ENCODE measurements around the gene KCNA2. TPM values are rescaled to one million over a fixed set of nuclear protein-coding genes. Genes with fewer than 3 reads are reported as not detected.

Gene KCNA2
- under 1 TPM; 0.06 to 0.15 TPM for polyA plus RNA-seq

DNA sequence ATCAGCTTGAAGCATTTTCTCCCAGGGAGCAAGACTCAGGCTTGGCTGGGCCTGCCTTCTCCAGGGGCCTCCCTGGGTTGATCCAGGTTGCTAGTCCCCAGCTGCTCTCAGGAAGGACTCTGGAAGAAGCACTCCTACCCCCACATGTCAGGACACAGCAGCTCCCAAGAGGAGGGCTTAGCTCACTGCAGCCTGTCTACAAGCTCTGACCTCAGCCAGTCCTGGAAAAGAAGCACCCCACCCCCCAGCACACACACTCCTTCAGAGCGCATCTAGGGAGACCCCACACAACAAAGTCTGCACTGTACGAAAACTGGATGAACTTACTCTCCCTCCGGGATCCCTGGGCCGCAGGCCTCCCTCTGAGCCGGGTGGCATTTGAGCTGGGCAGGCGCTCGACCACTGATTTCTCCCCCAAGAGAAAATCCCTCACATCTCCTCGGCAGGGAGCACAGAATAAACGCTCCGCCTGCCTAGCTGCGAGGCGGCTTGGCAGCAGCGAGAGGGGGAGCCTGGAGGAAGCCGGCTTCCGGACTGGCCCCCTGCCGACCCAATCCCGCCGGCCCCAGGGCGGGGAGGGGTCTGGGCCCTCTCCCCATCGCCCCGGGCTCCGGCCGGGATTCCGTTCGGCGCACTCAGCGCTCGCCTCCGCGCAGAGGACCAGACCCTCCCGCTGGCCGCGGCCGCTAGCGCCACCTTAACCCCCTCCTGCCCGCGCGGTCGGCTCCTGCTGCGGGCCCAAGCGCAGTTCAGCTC lies at the start of gene KCNA2:
Gene KCNA2, minus strand, starts transcription at position 458 of the 756 bp plus-strand sequence. CDS start 1,576 bp downstream, outside the sequence.
- Histone ChIP-seq H3K4me1 (ENCODE audit: control insufficient read depth in 2 of 2, insufficient read depth in 2 of 2, low read length in 1 of 2) (peaks cover 0 to 11% of the 10 kb centered on the region in 2 donors), H3K4me3 (ENCODE audit: low read depth in 1 of 2, low read length in 2 of 2) (peak within 1 kb of the TSS; percentile 37 to 55), H3K9me3 (ENCODE audit: control insufficient read depth in 2 of 2, insufficient read depth in 1 of 2, low read depth in 1 of 2, low read length in 1 of 2) (peaks cover 0 to 2% of the 10 kb centered on the region in 2 donors), H3K27me3 (ENCODE audit: control insufficient read depth in 1 of 2, insufficient read depth in 2 of 2, low read length in 2 of 2) (peaks cover 0 to 12% of the 10 kb centered on the region in 2 donors), H3K27ac (ENCODE audit: low read depth in 2 of 2, low read length in 1 of 2) (peak within 1 kb of the TSS; percentile 5 to 6), H3K36me3 (ENCODE audit: control insufficient read depth in 2 of 2, insufficient read depth in 2 of 2, low read length in 1 of 2) (no peaks in the 10 kb centered on the region)
- WGBS, 2 donors, result 2 to 3% methylated on average over 41 of the region's 41 CpGs

GRCh38 chr1:110650609-110651008 lies 44.5 kb upstream of the KCNA2 start:
- WGBS, 2 donors, result 64 to 69% methylated on average over 2 of the region's 2 CpGs
- Histone ChIP-seq H3K9me3 (ENCODE audit: control insufficient read depth in 2 of 2, insufficient read depth in 1 of 2, low read depth in 1 of 2, low read length in 1 of 2) (no peaks in the 10 kb centered on the region), H3K4me3 (ENCODE audit: low read depth in 1 of 2, low read length in 2 of 2) (no peak overlapping the region), H3K36me3 (ENCODE audit: control insufficient read depth in 2 of 2, insufficient read depth in 2 of 2, low read length in 1 of 2) (no peaks in the 10 kb centered on the region), H3K27me3 (ENCODE audit: control insufficient read depth in 1 of 2, insufficient read depth in 2 of 2, low read length in 2 of 2) (peaks cover 0 to 3% of the 10 kb centered on the region in 2 donors), H3K4me1 (ENCODE audit: control insufficient read depth in 2 of 2, insufficient read depth in 2 of 2, low read length in 1 of 2) (no peaks in the 10 kb centered on the region), H3K27ac (ENCODE audit: low read depth in 2 of 2, low read length in 1 of 2) (no peak overlapping the region)

- 62 to 64% methylated on average over 2 of the region's 2 CpGs for WGBS, 2 donors
- Histone ChIP-seq H3K27ac (ENCODE audit: low read depth in 2 of 2, low read length in 1 of 2) (no peak overlapping the region), H3K36me3 (ENCODE audit: control insufficient read depth in 2 of 2, insufficient read depth in 2 of 2, low read length in 1 of 2) (no peaks in the 10 kb centered on the region), H3K9me3 (ENCODE audit: control insufficient read depth in 2 of 2, insufficient read depth in 1 of 2, low read depth in 1 of 2, low read length in 1 of 2) (no peaks in the 10 kb centered on the region), H3K4me3 (ENCODE audit: low read depth in 1 of 2, low read length in 2 of 2) (no peak overlapping the region), H3K27me3 (ENCODE audit: control insufficient read depth in 1 of 2, insufficient read depth in 2 of 2, low read length in 2 of 2) (peaks cover 0 to 3% of the 10 kb centered on the region in 2 donors), H3K4me1 (ENCODE audit: control insufficient read depth in 2 of 2, insufficient read depth in 2 of 2, low read length in 1 of 2) (no peaks in the 10 kb centered on the region)
These were observed 42.3 kb upstream of the KCNA2 start for GRCh38 chr1:110648417-110648816.

- Histone ChIP-seq H3K36me3 (ENCODE audit: control insufficient read depth in 2 of 2, insufficient read depth in 2 of 2, low read length in 1 of 2) (no peaks in the 10 kb centered on the region), H3K27ac (ENCODE audit: low read depth in 2 of 2, low read length in 1 of 2) (no peak overlapping the region), H3K4me1 (ENCODE audit: control insufficient read depth in 2 of 2, insufficient read depth in 2 of 2, low read length in 1 of 2) (no peaks in the 10 kb centered on the region), H3K4me3 (ENCODE audit: low read depth in 1 of 2, low read length in 2 of 2) (no peak overlapping the region), H3K27me3 (ENCODE audit: control insufficient read depth in 1 of 2, insufficient read depth in 2 of 2, low read length in 2 of 2) (peaks cover 0 to 3% of the 10 kb centered on the region in 2 donors), H3K9me3 (ENCODE audit: control insufficient read depth in 2 of 2, insufficient read depth in 1 of 2, low read depth in 1 of 2, low read length in 1 of 2) (no peaks in the 10 kb centered on the region)
- WGBS, 2 donors, result 40 to 44% methylated on average over 5 of the region's 5 CpGs
These were observed 41.2 kb upstream of the KCNA2 start for GRCh38 chr1:110647254-110647891.

- WGBS, 2 donors, result 38 to 42% methylated on average over 4 of the region's 4 CpGs
- Histone ChIP-seq H3K4me1 (ENCODE audit: control insufficient read depth in 2 of 2, insufficient read depth in 2 of 2, low read length in 1 of 2) (no peaks in the 10 kb centered on the region), H3K9me3 (ENCODE audit: control insufficient read depth in 2 of 2, insufficient read depth in 1 of 2, low read depth in 1 of 2, low read length in 1 of 2) (no peaks in the 10 kb centered on the region), H3K27me3 (ENCODE audit: control insufficient read depth in 1 of 2, insufficient read depth in 2 of 2, low read length in 2 of 2) (peaks cover 0 to 3% of the 10 kb centered on the region in 2 donors), H3K27ac (ENCODE audit: low read depth in 2 of 2, low read length in 1 of 2) (no peak overlapping the region), H3K4me3 (ENCODE audit: low read depth in 1 of 2, low read length in 2 of 2) (no peak overlapping the region), H3K36me3 (ENCODE audit: control insufficient read depth in 2 of 2, insufficient read depth in 2 of 2, low read length in 1 of 2) (no peaks in the 10 kb centered on the region)
These were observed 39.9 kb upstream of the KCNA2 start for GRCh38 chr1:110645821-110646735.

- H3K9me3 ChIP-seq (ENCODE audit: control insufficient read depth in 2 of 2, insufficient read depth in 1 of 2, low read depth in 1 of 2, low read length in 1 of 2), result no peaks in the 10 kb centered on the region
- H3K27me3 ChIP-seq (ENCODE audit: control insufficient read depth in 1 of 2, insufficient read depth in 2 of 2, low read length in 2 of 2), result peaks cover 0 to 3% of the 10 kb centered on the region in 2 donors
- no peaks in the 10 kb centered on the region for H3K36me3 ChIP-seq (ENCODE audit: control insufficient read depth in 2 of 2, insufficient read depth in 2 of 2, low read length in 1 of 2)
- no peak overlapping the region for H3K4me3 ChIP-seq (ENCODE audit: low read depth in 1 of 2, low read length in 2 of 2)
- H3K27ac ChIP-seq (ENCODE audit: low read depth in 2 of 2, low read length in 1 of 2), result no peak overlapping the region
- H3K4me1 ChIP-seq (ENCODE audit: control insufficient read depth in 2 of 2, insufficient read depth in 2 of 2, low read length in 1 of 2), result no peaks in the 10 kb centered on the region
These were observed 39.1 kb upstream of the KCNA2 start for GRCh38 chr1:110645211-110645610.

DNA sequence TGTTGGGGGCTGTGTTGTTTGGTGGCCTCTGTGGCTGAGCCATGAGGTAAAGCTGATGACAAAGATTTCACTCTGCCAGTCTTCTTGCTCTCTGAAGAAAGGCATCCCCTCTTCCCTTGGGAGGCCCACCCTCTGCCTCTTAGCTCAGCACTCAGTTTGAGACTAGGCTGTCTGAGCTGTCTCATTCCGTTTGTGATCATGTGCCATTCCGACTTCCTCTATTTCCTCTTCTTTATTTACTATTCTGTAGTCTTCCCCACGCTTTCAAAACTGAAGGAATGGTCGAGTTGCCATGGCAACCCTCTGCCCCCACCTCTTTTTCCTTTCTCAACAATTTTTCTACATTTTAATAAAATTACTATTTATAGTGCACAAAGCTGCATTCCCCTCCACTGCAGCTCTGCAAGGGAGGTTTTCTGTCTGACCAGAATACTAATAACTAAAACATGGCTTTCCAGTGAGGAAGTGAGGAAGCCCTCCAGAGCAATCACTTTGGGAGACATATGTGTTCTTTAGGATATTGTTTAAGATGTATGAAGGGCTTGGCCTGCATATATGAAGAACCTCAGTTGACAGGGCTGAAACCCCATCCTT lies 37.8 kb upstream of the KCNA2 start:
- 39 to 42% methylated on average over 4 of the region's 4 CpGs for WGBS, 2 donors
- Histone ChIP-seq H3K36me3 (ENCODE audit: control insufficient read depth in 2 of 2, insufficient read depth in 2 of 2, low read length in 1 of 2) (no peaks in the 10 kb centered on the region), H3K4me3 (ENCODE audit: low read depth in 1 of 2, low read length in 2 of 2) (no peak overlapping the region), H3K9me3 (ENCODE audit: control insufficient read depth in 2 of 2, insufficient read depth in 1 of 2, low read depth in 1 of 2, low read length in 1 of 2) (no peaks in the 10 kb centered on the region), H3K4me1 (ENCODE audit: control insufficient read depth in 2 of 2, insufficient read depth in 2 of 2, low read length in 1 of 2) (no peaks in the 10 kb centered on the region), H3K27me3 (ENCODE audit: control insufficient read depth in 1 of 2, insufficient read depth in 2 of 2, low read length in 2 of 2) (no peaks in the 10 kb centered on the region), H3K27ac (ENCODE audit: low read depth in 2 of 2, low read length in 1 of 2) (no peak overlapping the region)

GRCh38 chr1:110639724-110640386 lies 33.7 kb upstream of the KCNA2 start:
- Histone ChIP-seq H3K27me3 (ENCODE audit: control insufficient read depth in 1 of 2, insufficient read depth in 2 of 2, low read length in 2 of 2) (no peaks in the 10 kb centered on the region), H3K4me1 (ENCODE audit: control insufficient read depth in 2 of 2, insufficient read depth in 2 of 2, low read length in 1 of 2) (no peaks in the 10 kb centered on the region), H3K36me3 (ENCODE audit: control insufficient read depth in 2 of 2, insufficient read depth in 2 of 2, low read length in 1 of 2) (no peaks in the 10 kb centered on the region), H3K9me3 (ENCODE audit: control insufficient read depth in 2 of 2, insufficient read depth in 1 of 2, low read depth in 1 of 2, low read length in 1 of 2) (no peaks in the 10 kb centered on the region), H3K27ac (ENCODE audit: low read depth in 2 of 2, low read length in 1 of 2) (no peak overlapping the region), H3K4me3 (ENCODE audit: low read depth in 1 of 2, low read length in 2 of 2) (no peak overlapping the region)
- WGBS, 2 donors, result 33 to 45% methylated on average over 2 of the region's 2 CpGs

DNA sequence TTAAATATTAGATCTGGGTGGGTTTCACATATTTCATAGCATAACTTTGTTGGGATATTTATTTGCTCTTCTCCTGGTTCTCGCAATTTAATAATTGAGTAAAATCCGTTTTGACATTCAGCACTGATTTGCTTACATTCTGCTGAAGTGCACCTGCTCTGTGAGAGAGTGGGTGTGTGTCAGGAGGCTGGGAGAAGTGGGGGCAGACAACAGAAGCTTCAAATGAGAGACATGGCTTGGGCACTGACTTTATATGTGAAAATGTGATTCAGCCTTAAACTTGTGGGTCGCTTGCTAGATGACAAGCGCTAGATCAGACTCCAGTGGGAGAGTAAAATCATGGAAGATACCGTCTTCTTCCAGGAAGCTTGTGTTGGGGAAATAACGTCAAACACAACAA lies 32.4 kb upstream of the KCNA2 start:
- no peak overlapping the region for H3K27ac ChIP-seq (ENCODE audit: low read depth in 2 of 2, low read length in 1 of 2)
- no peaks in the 10 kb centered on the region for H3K27me3 ChIP-seq (ENCODE audit: control insufficient read depth in 1 of 2, insufficient read depth in 2 of 2, low read length in 2 of 2)
- WGBS, 2 donors, result 86 to 89% methylated on average over 6 of the region's 6 CpGs

More for the DNA sequence above, 32.4 kb upstream of the KCNA2 start:
- Histone ChIP-seq H3K4me3 (ENCODE audit: low read depth in 1 of 2, low read length in 2 of 2) (no peak overlapping the region), H3K4me1 (ENCODE audit: control insufficient read depth in 2 of 2, insufficient read depth in 2 of 2, low read length in 1 of 2) (peaks cover 3 to 5% of the 10 kb centered on the region in 2 donors), H3K9me3 (ENCODE audit: control insufficient read depth in 2 of 2, insufficient read depth in 1 of 2, low read depth in 1 of 2, low read length in 1 of 2) (no peaks in the 10 kb centered on the region), H3K36me3 (ENCODE audit: control insufficient read depth in 2 of 2, insufficient read depth in 2 of 2, low read length in 1 of 2) (no peaks in the 10 kb centered on the region)

Measured in esophagus (tissue), 2 donors.